GM12864 (cell line): Measurements from ENCODE around the gene RBM4B.

Experiments used
- DNase-seq: peaks from one replicate; pipeline ENCODE4 v3.0.0-alpha.2; 2011; ENCODE audit warnings: low read depth
- H3K4me3 ChIP-seq: 2 replicates; pipeline ENCODE4 v1.5.1; 2011; ENCODE audit warnings: mild to moderate bottlenecking, low read depth, low read length, control low read depth
- TF ChIP-seq, protein P1 (sequence below): IDR thresholded peaks from 2 replicates; pipeline ENCODE4 v1.5.1; 2011; ENCODE audit warnings: low read depth, mild to moderate bottlenecking, moderate library complexity, low read length, control low read depth, inconsistent platforms; ENCODE audit errors: missing control alignments

The RBM4B gene

DNA sequence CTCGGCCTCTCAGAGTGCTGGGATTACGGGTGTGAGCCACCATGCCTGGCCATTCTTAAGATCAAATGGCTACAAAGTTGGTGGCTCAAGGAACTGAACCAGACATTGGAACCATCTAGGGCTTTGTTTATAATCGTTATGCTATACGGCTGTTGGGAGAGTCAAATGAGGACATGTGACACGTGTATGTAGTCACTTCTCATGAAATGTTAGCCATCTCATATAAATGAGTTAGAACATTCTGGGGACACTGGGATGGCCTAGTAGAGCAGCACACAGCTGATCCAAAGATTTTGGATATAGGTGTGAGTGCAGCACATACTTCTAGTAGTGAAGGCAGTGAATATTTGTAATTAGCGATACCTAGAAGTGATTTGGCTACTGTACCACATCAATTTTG lies 45.8 kb downstream of the RBM4B start:
- no peak overlapping the region for H3K4me3 ChIP-seq
- TF ChIP-seq, protein P1, sequence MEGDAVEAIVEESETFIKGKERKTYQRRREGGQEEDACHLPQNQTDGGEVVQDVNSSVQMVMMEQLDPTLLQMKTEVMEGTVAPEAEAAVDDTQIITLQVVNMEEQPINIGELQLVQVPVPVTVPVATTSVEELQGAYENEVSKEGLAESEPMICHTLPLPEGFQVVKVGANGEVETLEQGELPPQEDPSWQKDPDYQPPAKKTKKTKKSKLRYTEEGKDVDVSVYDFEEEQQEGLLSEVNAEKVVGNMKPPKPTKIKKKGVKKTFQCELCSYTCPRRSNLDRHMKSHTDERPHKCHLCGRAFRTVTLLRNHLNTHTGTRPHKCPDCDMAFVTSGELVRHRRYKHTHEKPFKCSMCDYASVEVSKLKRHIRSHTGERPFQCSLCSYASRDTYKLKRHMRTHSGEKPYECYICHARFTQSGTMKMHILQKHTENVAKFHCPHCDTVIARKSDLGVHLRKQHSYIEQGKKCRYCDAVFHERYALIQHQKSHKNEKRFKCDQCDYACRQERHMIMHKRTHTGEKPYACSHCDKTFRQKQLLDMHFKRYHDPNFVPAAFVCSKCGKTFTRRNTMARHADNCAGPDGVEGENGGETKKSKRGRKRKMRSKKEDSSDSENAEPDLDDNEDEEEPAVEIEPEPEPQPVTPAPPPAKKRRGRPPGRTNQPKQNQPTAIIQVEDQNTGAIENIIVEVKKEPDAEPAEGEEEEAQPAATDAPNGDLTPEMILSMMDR = no peak
- DNase-seq = no peak

DNA sequence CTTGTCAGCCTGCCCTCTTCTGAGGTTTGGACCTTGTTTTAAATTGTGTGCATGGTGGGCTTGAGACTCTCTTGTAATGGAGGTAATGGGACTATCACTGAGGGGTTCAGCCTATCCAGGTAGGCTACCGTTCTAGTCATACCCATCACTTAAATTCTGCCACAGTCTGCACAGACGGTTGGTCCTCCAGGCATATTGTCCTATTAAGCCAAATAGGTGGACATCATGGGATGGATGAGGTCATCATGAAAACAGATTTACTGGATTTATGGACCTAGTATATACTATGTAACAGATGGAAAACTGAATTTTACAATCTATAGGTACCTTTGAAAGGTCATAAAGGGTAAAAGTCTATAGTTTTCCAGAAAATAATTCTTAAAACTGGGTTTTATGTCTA lies 48.3 kb downstream of the RBM4B start:
- H3K4me3 ChIP-seq = no peak overlapping the region
- TF ChIP-seq, protein P1 = no peak
- no peak for DNase-seq

DNA sequence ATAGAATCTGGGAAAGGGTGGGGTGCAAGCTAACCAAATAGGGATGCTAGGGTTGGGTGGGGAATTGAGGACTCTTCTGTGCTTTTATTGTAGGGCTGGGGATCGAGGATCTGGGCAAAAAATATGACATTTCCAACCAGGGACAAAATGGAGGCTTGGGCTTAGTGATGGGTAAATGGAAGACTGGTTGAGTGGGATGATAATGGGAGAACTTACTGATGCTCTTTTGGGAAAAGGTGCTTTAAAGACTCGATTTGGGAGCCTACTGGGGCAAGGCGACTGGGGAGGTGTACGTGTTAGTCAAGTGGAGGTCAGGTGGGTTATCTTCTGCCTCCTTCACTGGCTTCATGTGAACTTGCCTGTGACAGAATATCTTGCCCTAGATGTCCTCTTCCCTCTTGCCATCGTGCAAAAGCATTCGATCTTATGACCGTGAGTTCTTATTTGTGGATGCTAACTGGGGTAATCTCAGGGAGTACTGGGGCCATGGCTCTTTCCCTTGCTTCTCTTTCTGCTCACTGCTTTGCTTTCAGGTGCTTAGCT lies 49.6 kb downstream of the RBM4B start:
- DNase-seq = no peak
- TF ChIP-seq, protein P1 = no peak
- H3K4me3 ChIP-seq = no peak overlapping the region

- H3K4me3 ChIP-seq = no peak overlapping the region
- DNase-seq = no peak
- TF ChIP-seq, protein P1 = no peak
These were observed 50.8 kb downstream of the RBM4B start for GRCh38 chr11:66626926-66627325.

DNA sequence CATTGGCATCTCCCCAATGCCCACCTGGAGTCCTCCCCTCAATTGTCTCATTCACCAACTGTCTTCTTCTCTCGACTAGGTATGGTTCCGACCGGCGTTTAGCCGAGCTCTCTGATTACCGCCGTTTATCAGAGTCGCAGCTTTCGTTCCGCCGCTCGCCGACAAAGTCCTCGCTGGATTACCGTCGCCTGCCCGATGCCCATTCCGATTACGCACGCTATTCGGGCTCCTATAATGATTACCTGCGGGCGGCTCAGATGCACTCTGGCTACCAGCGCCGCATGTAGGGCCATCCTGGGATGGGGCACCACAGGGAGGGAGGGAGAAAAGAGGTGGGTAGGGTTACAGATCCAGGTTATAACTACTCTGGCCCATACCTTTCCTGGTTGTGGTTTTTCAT lies 51.3 kb downstream of the RBM4B start:
- TF ChIP-seq, protein P1 = no peak
- no peak for DNase-seq
- H3K4me3 ChIP-seq = no peak overlapping the region

DNA sequence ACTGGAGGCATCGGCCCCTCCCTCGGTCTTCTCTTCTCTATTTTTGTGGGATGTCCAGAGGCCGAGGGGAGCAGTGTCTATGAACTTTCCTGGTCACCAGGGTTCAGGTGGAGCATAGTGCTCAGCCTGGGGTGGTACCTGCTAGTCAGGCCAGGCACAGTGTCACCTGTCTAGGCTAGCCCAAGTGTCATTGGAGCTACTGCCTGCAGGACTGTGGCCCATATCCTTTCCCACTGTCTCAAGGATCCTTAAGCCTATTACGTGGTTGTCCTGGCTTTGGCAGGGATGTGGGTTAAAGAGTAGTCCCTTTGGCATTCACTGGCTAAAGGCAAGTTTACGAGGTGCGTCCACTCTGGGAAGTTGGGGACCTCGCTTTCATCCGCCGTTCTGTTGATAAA lies 51.9 kb downstream of the RBM4B start:
- TF ChIP-seq, protein P1 = no peak
- no peak for DNase-seq

GRCh38 chr11:66625041-66625751 lies 52.5 kb downstream of the RBM4B start:
- TF ChIP-seq, protein P1 = no peak
- no peak overlapping the region for H3K4me3 ChIP-seq
- no peak for DNase-seq

More for the DNA sequence above, 51.9 kb downstream of the RBM4B start:
- H3K4me3 ChIP-seq = no peak overlapping the region
